ENCODE data around the gene CAPS.

GRCh38 chr19:5881543-5882299, 32.3 kb upstream of the CAPS start:
- TF ChIP-seq CTCF (IDR thresholded peaks at IDR 0.05; ENCODE audit: insufficient read depth, low read length) (no peak), REST (IDR thresholded peaks at IDR 0.05; ENCODE audit: insufficient replicate concordance, low read depth) (no peak), POLR2AphosphoS5 (IDR thresholded peaks at IDR 0.05; ENCODE audit: low read depth) (no peak), GABPA (IDR thresholded peaks at IDR 0.05; ENCODE audit: low read depth) (no peak), SPI1 (IDR thresholded peaks at IDR 0.05; ENCODE audit: borderline replicate concordance, low read depth) (no peak)
